ENCODE results near the gene DBF4B. TPM values are rescaled to one million over a fixed set of nuclear protein-coding genes. Genes with fewer than 3 reads are reported as not detected.
A peak's percentile ranks its signal among the peaks of the same experiment; 100 is the strongest.

The DBF4B gene
- total RNA-seq, 1 donor from 2014 or later: 3.8 TPM

DNA sequence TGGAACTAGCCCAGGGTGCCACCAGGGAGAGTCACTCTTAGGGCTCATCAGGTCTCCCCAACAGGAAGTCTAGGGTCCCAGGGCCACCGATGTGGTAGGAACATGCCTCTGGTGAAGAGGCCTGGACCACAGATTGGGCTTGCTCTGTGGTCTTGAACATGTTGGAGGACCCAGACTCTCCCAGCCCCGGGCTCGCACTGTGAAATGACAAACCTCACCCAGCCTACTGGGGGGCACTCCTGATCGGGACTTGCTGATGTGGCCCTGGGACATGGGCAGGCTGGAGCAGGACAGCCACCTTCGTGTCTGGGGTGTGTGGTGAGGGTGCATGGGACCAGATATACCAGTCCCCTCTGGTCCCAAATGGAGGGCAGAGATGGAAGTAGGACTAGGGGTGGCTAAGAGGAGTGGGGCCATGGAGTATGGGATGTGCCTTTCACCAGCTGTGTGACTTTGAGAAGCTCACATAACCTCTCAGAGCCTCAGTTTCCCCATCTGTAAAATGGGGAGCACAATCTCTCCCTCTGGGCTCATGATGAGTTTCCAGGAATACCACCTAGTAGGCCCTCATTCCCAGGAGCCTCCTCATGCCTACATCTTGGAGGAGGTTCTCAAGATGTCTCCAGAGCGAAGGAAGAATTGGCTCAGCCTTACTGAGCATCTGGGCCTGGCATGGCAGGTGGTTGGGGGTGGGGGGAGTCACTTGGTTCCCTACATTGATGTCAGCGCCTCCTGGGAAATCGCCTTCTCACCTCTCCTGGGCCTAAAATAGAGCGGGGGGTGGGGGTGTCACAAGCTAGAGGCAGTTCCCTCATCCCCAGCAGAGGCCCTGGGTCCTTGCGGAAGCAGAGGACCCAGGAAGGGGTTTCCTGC is 48.8 kb downstream of the DBF4B start:
- intact Hi-C loops (cut with DNase I): no loop called here
- DNase-seq (ENCODE audit: missing footprints) (peak; percentile 69), ATAC-seq (peak; percentile 77)

DNA sequence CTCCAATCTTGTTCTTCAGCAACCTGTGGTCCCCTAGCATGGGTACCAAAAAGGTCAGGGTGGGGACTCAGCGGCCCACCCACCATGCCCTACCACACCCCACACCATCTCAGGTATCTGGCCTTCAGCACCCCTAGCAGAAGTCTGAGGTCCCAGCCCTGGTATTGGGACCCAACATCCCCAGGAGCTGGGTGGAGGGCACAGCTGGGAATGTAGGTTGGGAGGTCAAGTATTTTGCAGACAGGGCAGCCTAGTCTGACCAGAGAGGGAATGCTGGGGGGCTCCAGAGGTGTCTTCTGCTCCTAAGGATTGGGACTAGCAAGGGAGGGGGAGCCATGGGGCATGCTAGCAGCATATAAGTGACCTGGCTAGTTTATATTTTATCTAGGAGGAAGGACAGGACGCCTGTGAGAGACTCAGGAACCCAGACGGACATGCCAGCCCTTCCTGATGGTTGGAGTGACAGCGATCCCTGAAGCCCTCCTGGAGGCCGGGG is 49.5 kb downstream of the DBF4B start:
- peak; percentile 37 for DNase-seq (ENCODE audit: missing footprints)
- intact Hi-C loops (cut with DNase I): no loop called here
- peak; percentile 3 for ATAC-seq

DNA sequence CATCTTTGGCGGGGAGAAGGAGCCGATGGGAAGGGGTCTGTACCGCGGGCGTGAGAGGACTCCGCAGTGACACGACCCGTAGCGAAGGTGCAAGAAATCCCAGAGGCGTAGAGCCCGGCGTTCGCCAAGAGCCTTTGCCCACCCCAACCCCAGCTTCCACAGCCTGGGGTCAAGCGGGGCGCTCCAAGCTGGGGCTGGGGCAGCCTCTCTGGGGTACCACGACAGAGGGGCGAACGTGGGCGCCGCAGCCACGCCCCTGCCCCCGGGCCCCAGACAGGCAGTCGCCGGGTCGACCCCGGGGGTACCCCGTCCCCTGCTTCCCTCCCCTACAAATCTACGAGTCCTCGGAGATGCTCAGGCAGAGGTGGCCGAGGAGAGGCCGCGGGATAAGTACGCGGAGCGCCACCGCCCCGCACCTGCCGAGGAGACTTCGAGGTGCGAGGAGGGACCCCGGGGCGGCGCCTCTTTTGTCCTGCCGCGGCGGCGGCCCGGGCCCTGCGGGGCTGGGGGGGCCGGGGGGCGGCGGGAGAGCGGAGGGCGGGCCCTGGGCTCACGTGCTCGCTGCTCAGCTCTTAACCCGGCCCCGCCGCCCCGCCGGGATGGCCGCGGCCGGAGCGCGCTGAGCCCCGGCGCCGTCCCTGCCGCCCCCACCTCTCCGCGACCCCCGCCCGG is 50.1 kb downstream of the DBF4B start, which contains the start of gene ADAM11:
Gene ADAM11, plus strand, starts transcription at position 575 of the 672 bp plus-strand sequence. CDS start 212 bp downstream, outside the sequence.
- peak; percentile 56 for DNase-seq (ENCODE audit: missing footprints)
- ATAC-seq: peak; percentile 17
- intact Hi-C loops (cut with DNase I): no loop called here

DNA sequence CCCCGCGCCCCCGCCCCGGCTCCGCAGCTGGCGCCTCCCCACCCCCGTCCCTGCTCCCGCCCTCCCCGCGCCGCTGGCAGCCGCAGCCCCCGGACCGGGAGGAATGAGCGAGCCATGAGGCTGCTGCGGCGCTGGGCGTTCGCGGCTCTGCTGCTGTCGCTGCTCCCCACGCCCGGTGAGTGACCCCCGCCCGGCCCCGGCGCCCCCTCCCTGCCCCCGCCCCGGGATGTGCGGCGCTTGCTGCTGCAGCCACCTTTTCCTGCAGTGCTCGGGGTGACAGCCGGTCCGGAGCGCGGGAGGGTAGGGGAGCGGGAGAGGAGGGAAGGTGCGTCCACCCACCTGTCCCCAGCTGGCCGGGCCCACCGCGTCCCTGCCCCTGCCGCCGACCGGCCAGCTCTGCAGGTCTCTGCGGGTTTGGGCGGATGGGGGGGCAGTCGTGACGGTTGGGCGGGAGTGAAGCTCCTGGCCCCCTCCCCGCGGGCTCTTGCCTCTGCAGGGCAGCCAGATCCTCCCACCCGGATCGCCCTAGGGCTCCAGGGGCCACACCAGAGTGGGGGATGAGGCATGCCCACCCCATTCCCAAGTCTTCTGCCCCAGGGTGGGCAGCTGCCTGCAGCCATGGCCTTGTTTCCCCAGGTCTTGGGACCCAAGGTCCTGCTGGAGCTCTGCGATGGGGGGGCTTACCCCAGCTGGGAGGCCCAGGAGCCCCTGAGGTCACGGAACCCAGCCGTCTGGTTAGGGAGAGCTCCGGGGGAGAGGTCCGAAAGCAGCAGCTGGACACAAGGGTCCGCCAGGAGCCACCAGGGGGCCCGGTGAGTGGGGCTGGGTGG is 50.8 kb downstream of the DBF4B start:
- intact Hi-C loops (cut with DNase I): no loop called here
- no peak for ATAC-seq
- peak; percentile 63 for DNase-seq (ENCODE audit: missing footprints)

DNA sequence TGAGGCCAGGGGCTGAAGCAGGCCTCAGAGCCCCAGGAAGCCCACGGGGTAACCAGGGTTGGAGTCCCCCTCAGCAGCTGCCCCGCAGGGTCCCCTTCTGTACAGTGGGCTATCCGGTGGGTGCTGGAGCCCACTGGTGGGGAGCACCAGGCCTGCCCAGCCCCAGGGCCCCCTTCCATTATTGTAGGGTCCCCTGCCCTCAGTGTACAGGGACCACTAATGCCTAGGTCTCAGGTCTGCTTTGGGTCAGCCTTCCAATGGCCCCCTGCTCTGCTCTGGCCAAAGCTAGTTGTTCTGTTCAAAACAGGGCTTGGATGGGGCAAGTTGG is 51.4 kb downstream of the DBF4B start:
- intact Hi-C loops (cut with DNase I): no loop called here
- ATAC-seq (no peak), DNase-seq (ENCODE audit: missing footprints) (no peak)

DNA sequence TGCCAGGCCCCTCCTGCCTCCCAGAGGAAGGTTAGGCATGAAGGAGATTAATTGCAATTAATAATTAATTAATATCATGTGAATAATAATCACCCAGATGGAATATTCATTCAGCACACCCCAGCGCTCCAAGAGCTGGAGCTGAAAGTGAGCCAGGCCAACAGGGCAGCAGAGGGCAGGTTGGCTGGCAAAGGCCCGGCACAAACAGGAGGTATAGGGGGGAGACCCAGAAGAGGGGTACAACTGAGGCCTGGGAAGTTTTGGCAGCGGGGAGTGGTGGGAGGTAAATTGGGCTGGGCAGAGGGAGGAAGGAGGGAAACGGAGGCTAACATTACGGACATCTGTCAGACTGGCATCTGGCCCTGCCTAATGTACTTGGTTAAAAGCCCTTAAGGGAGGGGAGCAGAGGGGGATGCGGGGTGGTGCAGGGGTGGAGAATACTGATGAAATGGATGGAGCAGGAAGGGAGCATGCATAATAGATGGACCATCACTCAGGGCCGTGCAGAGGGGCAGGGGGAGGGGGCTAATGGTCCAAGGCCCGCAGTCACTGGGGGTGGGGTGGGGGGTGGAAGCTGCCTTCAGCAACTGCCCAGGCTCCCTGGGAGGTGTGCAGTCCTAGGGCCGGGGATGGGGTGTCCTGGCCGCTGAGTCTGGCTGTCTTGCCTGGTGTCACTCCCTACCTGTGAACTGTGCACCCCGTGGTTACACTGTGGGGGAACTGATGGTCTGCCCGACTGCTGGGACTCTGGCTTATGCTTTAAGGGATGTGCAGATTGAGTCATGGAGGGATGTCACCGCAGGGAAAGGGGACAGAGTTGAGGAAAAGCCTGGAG is 52.2 kb downstream of the DBF4B start:
- intact Hi-C loops (cut with DNase I): no loop called here
- DNase-seq (ENCODE audit: missing footprints): peak; percentile 25

DNA sequence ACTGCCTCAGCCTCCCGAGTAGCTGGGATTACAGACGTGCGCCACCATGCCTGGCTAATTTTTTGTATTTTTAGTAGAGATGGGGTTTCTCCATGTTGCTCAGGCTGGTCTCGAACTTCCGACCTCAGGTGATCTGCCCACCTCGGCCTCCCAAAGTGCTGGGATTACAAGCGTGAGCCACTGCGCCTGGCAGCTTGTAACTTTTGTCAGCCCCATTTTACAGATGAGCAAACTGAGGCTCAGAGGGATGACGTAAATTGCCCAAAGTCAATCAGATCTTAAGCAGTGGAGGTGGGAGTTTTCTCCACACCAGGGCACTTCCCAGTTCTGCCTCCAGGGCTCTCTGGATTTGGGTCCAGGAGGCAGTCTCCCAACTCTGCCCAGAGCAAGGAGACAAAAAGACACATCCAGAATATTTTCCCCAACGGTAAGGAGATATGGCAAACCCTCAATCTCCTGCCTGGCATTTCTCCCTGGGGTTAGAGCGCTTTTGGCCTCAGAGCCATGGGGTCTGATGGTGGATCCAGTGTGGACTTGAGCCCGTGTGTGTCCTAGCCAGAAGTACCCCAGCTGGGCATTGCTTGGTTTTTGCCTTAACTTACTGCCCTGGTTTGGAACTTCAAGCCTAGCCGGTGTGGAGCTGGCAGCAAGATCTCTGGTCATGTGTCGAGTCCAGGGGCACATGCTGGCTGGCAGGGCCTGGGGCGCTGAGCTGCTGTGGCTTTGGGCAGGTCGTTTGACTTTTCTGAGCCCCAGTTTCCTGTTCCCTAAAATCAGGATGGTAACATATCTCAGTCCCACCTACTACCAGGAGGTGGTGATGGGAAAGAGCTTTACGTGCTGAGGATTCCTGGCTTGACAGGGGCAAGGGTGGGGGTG is 53.7 kb downstream of the DBF4B start:
- intact Hi-C loops (cut with DNase I): no loop called here

More for the DNA sequence above, 52.2 kb downstream of the DBF4B start:
- no peak for ATAC-seq

DNA sequence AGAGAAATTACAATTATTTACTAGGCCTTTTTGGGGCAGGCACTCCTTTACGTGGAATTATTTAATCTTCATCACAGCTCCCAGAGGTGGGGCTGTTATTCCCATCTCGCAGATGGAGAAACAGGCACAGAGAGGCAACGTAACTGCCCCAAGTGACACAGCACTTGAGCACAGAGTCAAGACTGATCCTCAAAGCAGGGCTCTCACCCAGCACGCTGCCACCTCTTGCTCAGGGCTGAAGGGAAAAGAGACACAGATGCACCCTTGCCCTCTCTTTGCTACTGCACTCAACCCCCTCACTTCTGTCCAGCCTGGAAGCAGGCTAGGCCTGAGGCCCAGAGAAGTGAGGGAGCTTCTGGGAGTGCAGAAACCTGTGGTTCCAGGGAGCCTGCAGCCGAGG is 54.7 kb downstream of the DBF4B start:
- DNase-seq (ENCODE audit: missing footprints) (peak; percentile 33), ATAC-seq (no peak)
- intact Hi-C loops (cut with DNase I): no loop called here

More for the DNA sequence above, 53.7 kb downstream of the DBF4B start:
- DNase-seq (ENCODE audit: missing footprints) (peak; percentile 69), ATAC-seq (no peak)

DNA sequence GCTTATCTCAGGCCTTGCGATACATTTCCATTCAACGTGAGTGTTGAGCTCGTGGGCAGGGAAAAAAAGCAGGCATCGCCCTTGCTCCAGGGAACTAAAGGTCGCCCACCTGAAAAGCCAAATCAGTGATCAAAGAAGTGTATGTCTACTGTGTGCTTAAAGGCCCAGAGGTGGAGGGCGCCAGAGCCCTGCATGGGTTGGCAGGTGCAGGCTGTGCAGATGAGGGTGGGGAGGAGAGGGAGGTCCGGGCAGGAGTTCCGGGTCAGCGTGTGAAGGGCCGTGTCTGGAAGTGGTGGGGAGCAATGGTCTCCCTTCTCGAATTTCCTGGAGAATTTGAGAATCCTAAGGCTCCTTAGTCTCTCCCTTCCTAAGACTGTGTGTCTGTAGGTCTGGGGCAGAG is 57.5 kb downstream of the DBF4B start:
- intact Hi-C loops (cut with DNase I): no loop called here
- ATAC-seq (no peak), DNase-seq (ENCODE audit: missing footprints) (peak; percentile 50)

DNA sequence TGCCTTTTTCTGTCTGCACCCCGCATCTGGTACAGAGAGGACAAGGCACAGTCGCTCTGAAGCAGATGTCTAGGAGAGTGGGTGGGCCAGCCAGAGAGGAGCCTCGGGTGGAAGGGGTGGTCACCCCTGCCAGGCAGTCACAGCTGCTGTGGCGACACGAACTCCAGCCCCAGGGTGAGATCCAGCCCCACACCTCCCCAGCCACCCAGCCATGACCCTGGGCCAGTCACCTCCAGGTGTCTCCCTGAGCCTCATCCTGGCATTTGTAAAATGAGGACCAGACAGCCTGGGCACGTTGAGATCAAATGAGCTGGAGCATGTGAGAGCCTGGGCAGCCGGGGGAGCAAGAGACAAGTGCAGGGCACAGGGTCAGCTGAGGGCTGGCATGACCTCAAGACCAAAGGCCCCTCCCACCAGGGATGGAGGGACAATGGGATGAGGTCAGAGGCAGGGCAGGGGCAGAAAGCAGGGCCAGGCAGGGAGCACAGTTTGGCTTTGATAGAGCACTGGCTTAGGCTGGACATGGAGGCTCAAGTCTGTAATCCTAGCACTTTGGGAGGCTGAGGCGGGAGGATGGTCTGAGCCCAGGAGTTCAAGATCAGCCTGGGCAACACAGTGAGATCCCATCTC is 58.1 kb downstream of the DBF4B start:
- ATAC-seq (peak; percentile 53), DNase-seq (ENCODE audit: missing footprints) (peak; percentile 49)
- intact Hi-C loops (cut with DNase I): no loop called here

DNA sequence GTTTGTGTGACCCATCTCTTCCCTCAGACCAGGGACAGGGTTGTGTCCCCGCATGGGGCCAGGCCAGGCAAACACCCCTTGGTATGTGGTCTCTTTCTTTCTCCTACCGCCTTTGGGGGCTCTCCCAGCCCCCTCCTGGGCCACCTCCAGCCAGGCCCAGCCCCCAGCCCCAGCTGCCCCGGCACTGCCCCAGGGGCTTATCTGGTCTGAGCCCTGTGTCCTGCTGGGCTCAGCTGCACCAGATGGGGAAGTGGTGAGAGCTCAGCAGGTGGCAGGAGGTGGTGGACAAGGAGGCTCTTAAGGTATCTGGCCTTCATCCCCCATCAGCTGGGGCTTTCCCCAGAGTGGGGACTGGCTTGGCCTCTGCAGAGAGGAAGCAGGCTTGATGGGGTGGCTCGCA is 59.0 kb downstream of the DBF4B start:
- no peak for ATAC-seq
- peak; percentile 13 for DNase-seq (ENCODE audit: missing footprints)
- intact Hi-C loops (cut with DNase I): no loop called here

DNA sequence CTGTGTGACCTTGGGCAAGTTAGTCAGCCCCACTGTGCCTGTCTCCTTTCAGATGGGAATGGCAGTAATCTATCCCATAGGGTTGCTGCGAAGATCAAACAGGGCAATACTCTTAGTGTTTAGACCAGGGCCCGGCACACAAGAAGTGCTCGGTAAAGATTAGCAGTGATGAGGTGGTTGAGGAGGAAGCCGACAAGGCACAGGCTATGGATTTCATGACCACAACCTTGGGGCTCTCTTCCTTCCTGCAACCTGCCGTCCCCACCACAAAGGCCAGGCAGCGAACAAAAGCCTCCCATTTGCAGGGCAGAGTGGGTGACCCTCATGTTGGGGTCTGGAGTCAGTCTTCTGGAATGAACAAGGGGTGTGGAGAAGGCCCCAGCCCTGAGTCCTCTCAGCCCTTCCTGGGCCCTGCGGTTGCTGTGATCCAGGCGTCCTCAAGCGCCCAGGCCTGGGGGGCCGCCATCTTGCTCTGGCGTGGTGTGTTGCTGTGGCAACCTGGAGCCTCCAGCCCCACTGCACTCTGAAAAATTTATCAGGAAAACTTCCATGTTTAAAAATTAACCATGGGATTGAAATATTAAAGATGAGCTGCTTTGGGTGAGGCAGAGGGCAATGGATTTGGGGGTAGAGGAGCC is 60.2 kb downstream of the DBF4B start:
- ATAC-seq (no peak), DNase-seq (ENCODE audit: missing footprints) (peak; percentile 21)
- intact Hi-C loops (cut with DNase I): no loop called here

DNA sequence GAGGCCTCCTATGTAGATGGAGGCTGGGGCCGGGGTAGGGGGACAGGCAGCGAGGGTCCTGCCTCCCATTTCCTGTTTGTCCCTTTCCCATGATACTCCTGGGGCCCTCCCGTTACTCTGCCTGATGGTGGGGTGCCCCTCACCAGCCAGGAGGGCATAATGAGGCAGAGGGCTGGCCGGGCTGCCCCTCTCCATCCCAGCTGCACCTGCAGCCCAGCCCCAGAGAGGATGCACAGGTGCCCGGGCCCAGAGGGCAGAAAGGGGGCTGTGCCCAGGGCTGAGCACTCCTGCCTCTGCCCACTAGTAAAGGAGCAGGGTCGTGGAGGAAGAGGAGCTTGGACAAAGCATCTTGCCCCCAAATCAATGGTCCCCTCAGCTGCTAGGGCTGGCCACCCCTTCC is 60.8 kb downstream of the DBF4B start:
- intact Hi-C loops (cut with DNase I): no loop called here
- peak; percentile 2 for DNase-seq (ENCODE audit: missing footprints)
- ATAC-seq: no peak

DNA sequence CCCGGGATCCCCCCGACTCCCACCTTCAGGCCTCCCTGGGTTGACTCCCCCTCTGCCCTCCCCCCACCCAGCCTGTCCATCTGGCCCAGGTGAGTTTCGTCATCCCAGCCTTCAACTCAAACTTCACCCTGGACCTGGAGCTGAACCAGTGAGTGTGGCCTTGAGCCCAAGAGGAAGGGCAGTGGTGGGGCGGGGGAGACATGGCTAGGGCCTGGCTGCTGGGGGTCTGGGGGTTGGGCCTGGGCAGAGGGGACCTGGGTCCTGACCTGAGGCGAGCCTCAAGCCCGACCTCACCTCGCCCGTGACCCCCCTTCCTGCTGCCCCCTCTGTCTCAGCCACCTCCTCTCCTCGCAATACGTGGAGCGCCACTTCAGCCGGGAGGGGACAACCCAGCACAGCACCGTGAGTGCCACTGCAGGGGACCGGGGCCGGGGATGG is 61.2 kb downstream of the DBF4B start:
- ATAC-seq (no peak), DNase-seq (ENCODE audit: missing footprints) (peak; percentile 60)
- intact Hi-C loops (cut with DNase I): loop anchor here (10.0 kb wide), 1 partner anchor 335 kb away; no protein-coding TSS in a partner anchor

DNA sequence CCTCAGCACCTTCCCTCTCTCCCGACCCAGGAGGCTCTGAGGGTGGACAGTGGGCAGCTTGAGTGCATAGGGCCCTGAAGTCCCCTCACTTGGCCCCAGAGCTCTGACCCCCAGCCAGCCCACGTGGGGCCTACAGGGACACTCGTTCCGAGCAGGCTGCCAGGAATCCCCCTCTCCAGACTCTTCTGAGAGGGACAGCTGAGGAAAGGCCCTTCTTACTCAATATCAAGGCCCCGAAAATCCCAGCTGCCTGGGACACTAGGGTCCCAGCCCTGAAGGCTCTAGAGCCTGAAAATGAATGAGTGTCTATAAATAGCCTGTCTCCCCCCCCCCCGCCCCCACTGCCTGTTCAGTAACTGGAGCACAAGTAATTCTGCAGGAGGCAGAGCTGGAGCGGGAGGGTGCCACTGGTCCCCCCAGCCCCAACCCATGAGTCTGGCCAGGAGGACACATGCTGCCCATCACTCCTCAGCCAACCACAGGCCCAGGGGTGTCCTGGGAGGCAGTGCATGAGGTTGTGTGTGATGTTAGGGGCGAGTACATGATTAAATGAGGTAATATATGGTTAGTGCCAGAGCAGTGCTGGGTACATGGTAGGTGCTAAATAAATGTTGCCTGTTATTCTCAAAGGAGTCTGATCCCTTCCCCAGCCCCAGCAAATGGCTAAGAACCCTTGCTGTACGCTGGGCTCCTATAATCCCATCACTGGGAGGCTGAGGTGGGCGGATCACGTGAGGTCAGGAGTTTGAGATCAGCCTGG is 61.9 kb downstream of the DBF4B start:
- peak; percentile 14 for DNase-seq (ENCODE audit: missing footprints)
- no peak for ATAC-seq
- intact Hi-C loops (cut with DNase I): loop anchor here (10.0 kb wide), 1 partner anchor 334 kb away; no protein-coding TSS in a partner anchor

All from Right ventricle myocardium inferior (tissue), 1 donor.